Left lung (tissue), 10 donors: ENCODE results near the gene CD226. TPM values are rescaled to one million over a fixed set of nuclear protein-coding genes. Genes with fewer than 3 reads are reported as not detected.

Source experiments
- ATAC-seq: fragments of 200-7000 bp; cut with Tn5 transposase; one replicate; pipeline ENCODE4 v1.9.1; 2020; ENCODE audit warnings: moderate library complexity
- DNase-seq, 4 donors: peaks; one replicate each; pipeline ENCODE4 v3.0.0-alpha.2; 2013 to 2020
- H3K27ac ChIP-seq, 2 donors: fragments of 200-600 bp; sonication (generic) in 1 of 2; one replicate each; pipeline versions ENCODE4 v1.5.0 to v1.8.0; 2020 to 2021
- H3K27me3 ChIP-seq, 2 donors: fragments of 200-600 bp; sonication (generic) in 1 of 2; one replicate each; pipeline versions ENCODE4 v1.5.0 to v1.8.0; 2020 to 2021
- H3K36me3 ChIP-seq, 2 donors: fragments of 200-600 bp; sonication (generic) in 1 of 2; one replicate each; pipeline versions ENCODE4 v1.5.0 to v1.8.0; 2020 to 2021
- H3K4me1 ChIP-seq, 2 donors: fragments of 200-600 bp; one replicate each; pipeline ENCODE4 v1.8.0; 2021
- H3K4me3 ChIP-seq, 2 donors: fragments of 200-600 bp; sonication (generic) in 1 of 2; one replicate each; pipeline versions ENCODE4 v1.5.0 to v1.8.0; 2020 to 2021; ENCODE audit warnings: mild to moderate bottlenecking in 1 of 2
- H3K9me3 ChIP-seq, 2 donors: fragments of 200-600 bp; sonication (generic) in 1 of 2; one replicate each; pipeline versions ENCODE4 v1.5.0 to v1.8.0; 2020 to 2021
- intact Hi-C, 2 donors: fragments of 100-400 bp; cut with DNase I; formaldehyde crosslinking; loops; one replicate each; pipeline versions ENCODE4 v1.11.2 to v1.14.2; 2022
- polyA plus RNA-seq, 6 donors: library from polyadenylated mRNA; unstranded; fragments of 120-200 nt; gene quantifications; one replicate each; pipeline ENCODE4 v1.2.1, GENCODE V29; 2013; ENCODE audit not compliant: insufficient read length in 6 of 6
- total RNA-seq, 2 donors: library from RNA; stranded (reverse); fragmentation: NEBNext Ultra II Directional; extraction: Animal tissue kit (Norgen Biotek cat#: 25700); gene quantifications; one replicate each; pipeline ENCODE4 v1.2.1, GENCODE V29; 2021
- TF ChIP-seq, protein P1 (sequence below), 2 donors: fragments of 200-600 bp; sonication (generic) in 1 of 2; IDR thresholded peaks; one replicate each; pipeline versions ENCODE4 v1.5.0 to v1.8.0; 2021; ENCODE audit warnings: antibody characterized with exemption in 2 of 2
- donor health status: DM: no; HTN: yes; CAD: no.
- donor health status: DM: no; HTN: no; CAD: no.

CD226 gene
- total and polyA plus RNA-seq, 8 donors = 2.2 to 5.6 (median 2.9) TPM

- TF ChIP-seq, protein P1, sequence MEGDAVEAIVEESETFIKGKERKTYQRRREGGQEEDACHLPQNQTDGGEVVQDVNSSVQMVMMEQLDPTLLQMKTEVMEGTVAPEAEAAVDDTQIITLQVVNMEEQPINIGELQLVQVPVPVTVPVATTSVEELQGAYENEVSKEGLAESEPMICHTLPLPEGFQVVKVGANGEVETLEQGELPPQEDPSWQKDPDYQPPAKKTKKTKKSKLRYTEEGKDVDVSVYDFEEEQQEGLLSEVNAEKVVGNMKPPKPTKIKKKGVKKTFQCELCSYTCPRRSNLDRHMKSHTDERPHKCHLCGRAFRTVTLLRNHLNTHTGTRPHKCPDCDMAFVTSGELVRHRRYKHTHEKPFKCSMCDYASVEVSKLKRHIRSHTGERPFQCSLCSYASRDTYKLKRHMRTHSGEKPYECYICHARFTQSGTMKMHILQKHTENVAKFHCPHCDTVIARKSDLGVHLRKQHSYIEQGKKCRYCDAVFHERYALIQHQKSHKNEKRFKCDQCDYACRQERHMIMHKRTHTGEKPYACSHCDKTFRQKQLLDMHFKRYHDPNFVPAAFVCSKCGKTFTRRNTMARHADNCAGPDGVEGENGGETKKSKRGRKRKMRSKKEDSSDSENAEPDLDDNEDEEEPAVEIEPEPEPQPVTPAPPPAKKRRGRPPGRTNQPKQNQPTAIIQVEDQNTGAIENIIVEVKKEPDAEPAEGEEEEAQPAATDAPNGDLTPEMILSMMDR (IDR thresholded peaks at IDR 0.05) = no peak
These were observed 104.7 kb downstream of the CD226 start for GRCh38 chr18:69843015-69843414.

DNA sequence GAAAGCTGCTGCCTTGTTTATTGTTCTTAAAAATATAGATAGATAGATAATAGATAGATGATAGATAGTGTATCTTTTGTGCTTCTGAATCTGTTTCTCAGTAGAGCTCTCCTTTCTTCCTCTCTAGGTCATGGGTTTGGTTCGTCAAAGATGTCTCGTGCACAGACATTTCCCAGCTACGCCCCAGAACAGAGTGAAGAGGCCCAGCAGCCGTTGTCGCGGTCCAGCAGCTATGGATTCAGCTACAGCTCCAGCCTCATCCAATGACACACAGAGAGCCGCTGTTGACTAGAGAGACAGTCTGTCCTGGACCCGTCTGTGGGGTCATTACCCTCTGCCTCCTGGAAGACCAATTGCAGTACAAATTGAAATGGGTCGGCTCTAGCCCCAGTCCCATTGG is 106.6 kb downstream of the CD226 start:
- no peak overlapping the region for H3K27ac ChIP-seq
- H3K36me3 ChIP-seq = no peaks in the 10 kb centered on the region
- no peaks in the 10 kb centered on the region for H3K9me3 ChIP-seq
- no peaks in the 10 kb centered on the region for H3K27me3 ChIP-seq
- TF ChIP-seq, protein P1 (IDR thresholded peaks at IDR 0.05) = no peak
- intact Hi-C loops = no loop called here
- DNase-seq (peak in 1 of 4 donors; percentile 17), ATAC-seq (no peak)
- no peak overlapping the region for H3K4me3 ChIP-seq
- H3K4me1 ChIP-seq = peaks cover 0 to 3% of the 10 kb centered on the region in 2 donors

More at GRCh38 chr18:69843015-69843414, 104.7 kb downstream of the CD226 start:
- DNase-seq (no peak), ATAC-seq (no peak)
- no peak overlapping the region for H3K4me3 ChIP-seq
- intact Hi-C loops = no loop called here
- no peak overlapping the region for H3K27ac ChIP-seq
- H3K4me1 ChIP-seq = peaks cover 0 to 3% of the 10 kb centered on the region in 2 donors
- no peaks in the 10 kb centered on the region for H3K36me3 ChIP-seq
- H3K9me3 ChIP-seq = no peaks in the 10 kb centered on the region
- H3K27me3 ChIP-seq = no peaks in the 10 kb centered on the region

- DNase-seq (no peak), ATAC-seq (no peak)
- H3K9me3 ChIP-seq = no peaks in the 10 kb centered on the region
- H3K4me3 ChIP-seq = no peak overlapping the region
- intact Hi-C loops = no loop called here
- no peaks in the 10 kb centered on the region for H3K36me3 ChIP-seq
- no peaks in the 10 kb centered on the region for H3K27me3 ChIP-seq
- TF ChIP-seq, protein P1 (IDR thresholded peaks at IDR 0.05) = no peak
- H3K4me1 ChIP-seq = no peaks in the 10 kb centered on the region
- H3K27ac ChIP-seq = no peak overlapping the region
These were observed 107.2 kb downstream of the CD226 start for GRCh38 chr18:69840445-69840844.

DNA sequence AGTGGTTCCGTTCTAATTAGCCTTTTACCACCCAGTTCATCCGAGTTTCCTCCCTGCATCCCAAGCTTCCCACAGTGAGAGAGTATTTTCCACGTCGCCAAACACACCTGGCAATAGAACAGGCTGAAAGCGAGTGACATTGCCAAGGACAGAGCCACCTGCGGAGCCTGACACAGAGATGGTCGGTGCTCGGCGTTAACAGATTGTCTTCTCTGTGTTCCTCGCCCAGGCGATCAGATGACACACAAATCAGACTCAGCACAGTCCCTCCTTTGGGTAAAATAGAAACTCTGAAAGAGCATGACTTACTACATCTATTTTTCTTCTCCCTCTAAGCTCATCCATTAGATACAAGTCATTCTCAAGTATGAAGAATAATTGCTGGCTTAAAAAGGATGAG is 107.7 kb downstream of the CD226 start:
- DNase-seq (peak in 1 of 4 donors; percentile 19), ATAC-seq (no peak)
- Histone ChIP-seq H3K9me3 (no peaks in the 10 kb centered on the region), H3K27ac (no peak overlapping the region), H3K4me3 (no peak overlapping the region), H3K36me3 (no peaks in the 10 kb centered on the region), H3K4me1 (no peaks in the 10 kb centered on the region), H3K27me3 (no peaks in the 10 kb centered on the region)
- TF ChIP-seq, protein P1 (IDR thresholded peaks at IDR 0.05) = no peak
- intact Hi-C loops = no loop called here

- Histone ChIP-seq H3K4me3 (no peak overlapping the region), H3K27ac (no peak overlapping the region), H3K4me1 (no peaks in the 10 kb centered on the region), H3K36me3 (no peaks in the 10 kb centered on the region), H3K9me3 (no peaks in the 10 kb centered on the region), H3K27me3 (no peaks in the 10 kb centered on the region)
- TF ChIP-seq, protein P1 (IDR thresholded peaks at IDR 0.05) = no peak
- peak in 1 of 4 donors; percentile 69 for DNase-seq
- intact Hi-C loops = no loop called here
- ATAC-seq = no peak
These were observed 108.2 kb downstream of the CD226 start for GRCh38 chr18:69839497-69839896.
